Measurements from ENCODE around the gene DAP.
"Not testable (repeated sequence)": the region's sequence is repeated elsewhere in the genome, so short reads cannot be mapped to it uniquely, and the experiment has no call there.

Gene DAP

DNA sequence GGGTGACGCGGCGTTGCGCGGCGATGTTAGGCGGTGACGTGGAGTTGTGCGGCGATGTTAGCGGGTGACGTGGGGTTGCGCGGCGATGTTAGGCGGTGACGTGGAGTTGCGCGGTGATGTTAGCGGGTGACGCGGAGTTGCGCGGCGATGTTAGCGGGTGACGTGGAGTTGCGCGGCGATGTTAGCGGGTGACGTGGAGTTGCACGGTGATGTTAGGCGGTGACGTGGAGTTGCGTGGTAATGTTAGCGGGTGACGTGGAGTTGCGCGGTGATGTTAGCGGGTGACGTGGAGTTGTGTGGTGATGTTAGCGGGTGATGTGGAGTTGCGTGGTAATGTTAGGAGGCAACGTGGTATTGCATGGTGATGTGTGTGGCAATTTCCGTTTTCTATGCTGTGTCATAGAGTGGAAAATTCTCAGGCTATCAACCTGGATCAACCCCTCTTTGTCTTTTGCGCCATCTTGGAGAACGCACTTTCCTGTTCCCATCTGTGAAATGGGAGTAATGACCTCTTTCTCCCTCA, 121.1 kb downstream of the DAP start:
- Histone ChIP-seq H3K79me2 (ENCODE audit: insufficient read depth, low read length) (peaks cover 62% of the 10 kb centered on the region), H3K9ac (ENCODE audit: low read depth, low read length) (no peak overlapping the region), H3K27me3 (ENCODE audit: insufficient read depth, low read length, poor library complexity) (no peaks in the 10 kb centered on the region), H3K27ac (ENCODE audit: low read length) (no peak overlapping the region), H2AFZ (ENCODE audit: low read depth, low read length) (no peak overlapping the region), H3K36me3 (ENCODE audit: insufficient read depth, low read length) (peaks cover 42% of the 10 kb centered on the region), H4K20me1 (ENCODE audit: insufficient read depth, low read length) (peaks cover 33% of the 10 kb centered on the region; the same call in 1 of the 2 replicates), H3K4me1 (ENCODE audit: insufficient read depth, low read length) (no peaks in the 10 kb centered on the region), H3K4me2 (ENCODE audit: insufficient read depth, low read length) (no peak overlapping the region), H3K4me3 (ENCODE audit: low read depth in 1 of 2, low read length in 2 of 2) (no peak overlapping the region), H3K9me3 (ENCODE audit: insufficient read depth, low read length, severe bottlenecking) (peaks cover 7% of the 10 kb centered on the region)
- no peak for ATAC-seq (ENCODE audit: insufficient read depth, low read depth)
- DNase-seq, result no peak
- TF ChIP-seq EZH2 (IDR thresholded peaks at IDR 0.05; ENCODE audit: borderline replicate concordance, low read depth, low read length, severe bottlenecking), result no peak
- TF ChIP-seq, protein P1, sequence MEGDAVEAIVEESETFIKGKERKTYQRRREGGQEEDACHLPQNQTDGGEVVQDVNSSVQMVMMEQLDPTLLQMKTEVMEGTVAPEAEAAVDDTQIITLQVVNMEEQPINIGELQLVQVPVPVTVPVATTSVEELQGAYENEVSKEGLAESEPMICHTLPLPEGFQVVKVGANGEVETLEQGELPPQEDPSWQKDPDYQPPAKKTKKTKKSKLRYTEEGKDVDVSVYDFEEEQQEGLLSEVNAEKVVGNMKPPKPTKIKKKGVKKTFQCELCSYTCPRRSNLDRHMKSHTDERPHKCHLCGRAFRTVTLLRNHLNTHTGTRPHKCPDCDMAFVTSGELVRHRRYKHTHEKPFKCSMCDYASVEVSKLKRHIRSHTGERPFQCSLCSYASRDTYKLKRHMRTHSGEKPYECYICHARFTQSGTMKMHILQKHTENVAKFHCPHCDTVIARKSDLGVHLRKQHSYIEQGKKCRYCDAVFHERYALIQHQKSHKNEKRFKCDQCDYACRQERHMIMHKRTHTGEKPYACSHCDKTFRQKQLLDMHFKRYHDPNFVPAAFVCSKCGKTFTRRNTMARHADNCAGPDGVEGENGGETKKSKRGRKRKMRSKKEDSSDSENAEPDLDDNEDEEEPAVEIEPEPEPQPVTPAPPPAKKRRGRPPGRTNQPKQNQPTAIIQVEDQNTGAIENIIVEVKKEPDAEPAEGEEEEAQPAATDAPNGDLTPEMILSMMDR (IDR thresholded peaks at IDR 0.05; ENCODE audit: borderline replicate concordance, extremely low read depth, low read length, poor library complexity, severe bottlenecking), result no peak

DNA sequence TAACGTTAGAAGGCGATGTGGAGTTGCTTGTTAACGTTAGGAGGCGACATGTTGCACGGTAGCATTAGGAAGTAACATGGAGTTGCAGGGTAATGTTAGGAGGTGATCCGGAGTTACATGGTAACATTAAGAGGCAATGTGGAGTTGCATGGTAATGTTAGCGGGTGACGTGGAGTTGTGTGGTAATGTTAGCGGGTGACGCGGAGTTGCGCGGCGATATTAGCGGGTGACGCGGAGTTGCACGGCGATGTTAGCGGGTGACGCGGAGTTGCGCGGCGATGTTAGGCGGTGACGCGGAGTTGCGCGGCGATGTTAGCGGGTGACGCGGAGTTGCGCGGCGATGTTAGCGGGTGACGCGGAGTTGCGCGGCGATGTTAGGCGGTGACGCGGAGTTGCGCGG, 122.3 kb downstream of the DAP start:
- DNase-seq; H3K9me3 ChIP-seq (ENCODE audit: insufficient read depth, low read length, severe bottlenecking); H3K4me1 ChIP-seq (ENCODE audit: insufficient read depth, low read length); ATAC-seq (ENCODE audit: insufficient read depth, low read depth); H3K4me2 ChIP-seq (ENCODE audit: insufficient read depth, low read length); H2AFZ ChIP-seq (ENCODE audit: low read depth, low read length); H3K4me3 ChIP-seq (ENCODE audit: low read depth in 1 of 2, low read length in 2 of 2); H3K9ac ChIP-seq (ENCODE audit: low read depth, low read length); H3K27ac ChIP-seq (ENCODE audit: low read length); H3K27me3 ChIP-seq (ENCODE audit: insufficient read depth, low read length, poor library complexity): not testable (repeated sequence)
- peaks cover 29% of the 10 kb centered on the region; the same call in 1 of the 2 replicates for H4K20me1 ChIP-seq (ENCODE audit: insufficient read depth, low read length)
- H3K79me2 ChIP-seq (ENCODE audit: insufficient read depth, low read length), result peaks cover 64% of the 10 kb centered on the region
- peaks cover 41% of the 10 kb centered on the region for H3K36me3 ChIP-seq (ENCODE audit: insufficient read depth, low read length)

DNA sequence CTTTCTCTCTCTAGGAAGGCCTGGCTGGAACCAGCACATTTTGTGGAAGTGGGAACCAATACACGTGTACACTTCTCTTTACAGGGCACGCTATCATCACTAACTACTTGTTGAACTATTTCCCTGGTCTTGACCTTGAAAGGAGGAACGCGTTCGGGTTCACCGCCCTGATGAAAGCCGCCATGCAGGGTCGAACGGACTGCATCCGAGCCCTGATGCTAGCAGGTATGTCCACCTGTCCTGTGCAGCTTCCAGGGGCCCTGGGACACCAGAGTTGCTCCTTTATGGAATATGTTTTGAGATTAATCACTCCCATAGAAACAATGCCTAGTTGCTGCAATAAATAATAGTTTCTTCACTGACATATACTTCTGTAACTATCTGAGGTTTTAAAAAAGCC, 123.1 kb downstream of the DAP start:
- no peak overlapping the region for H3K4me3 ChIP-seq (ENCODE audit: low read depth in 1 of 2, low read length in 2 of 2)
- peaks cover 41% of the 10 kb centered on the region for H3K36me3 ChIP-seq (ENCODE audit: insufficient read depth, low read length)
- H4K20me1 ChIP-seq (ENCODE audit: insufficient read depth, low read length), result peaks cover 28% of the 10 kb centered on the region; the same call in 1 of the 2 replicates
- DNase-seq (no peak), ATAC-seq (ENCODE audit: insufficient read depth, low read depth) (no peak)
- peaks cover 7% of the 10 kb centered on the region for H3K9me3 ChIP-seq (ENCODE audit: insufficient read depth, low read length, severe bottlenecking)
- H2AFZ ChIP-seq (ENCODE audit: low read depth, low read length), result no peak overlapping the region
- H3K27me3 ChIP-seq (ENCODE audit: insufficient read depth, low read length, poor library complexity), result no peaks in the 10 kb centered on the region
- no peak overlapping the region for H3K9ac ChIP-seq (ENCODE audit: low read depth, low read length)
- no peak overlapping the region for H3K27ac ChIP-seq (ENCODE audit: low read length)
- peaks cover 69% of the 10 kb centered on the region for H3K79me2 ChIP-seq (ENCODE audit: insufficient read depth, low read length)
- H3K4me1 ChIP-seq (ENCODE audit: insufficient read depth, low read length), result peaks cover 3% of the 10 kb centered on the region; the same call in 1 of the 2 replicates
- TF ChIP-seq, protein P1 (IDR thresholded peaks at IDR 0.05; ENCODE audit: borderline replicate concordance, extremely low read depth, low read length, poor library complexity, severe bottlenecking), result no peak
- TF ChIP-seq EZH2 (IDR thresholded peaks at IDR 0.05; ENCODE audit: borderline replicate concordance, low read depth, low read length, severe bottlenecking), result no peak
- no peak overlapping the region for H3K4me2 ChIP-seq (ENCODE audit: insufficient read depth, low read length)

DNA sequence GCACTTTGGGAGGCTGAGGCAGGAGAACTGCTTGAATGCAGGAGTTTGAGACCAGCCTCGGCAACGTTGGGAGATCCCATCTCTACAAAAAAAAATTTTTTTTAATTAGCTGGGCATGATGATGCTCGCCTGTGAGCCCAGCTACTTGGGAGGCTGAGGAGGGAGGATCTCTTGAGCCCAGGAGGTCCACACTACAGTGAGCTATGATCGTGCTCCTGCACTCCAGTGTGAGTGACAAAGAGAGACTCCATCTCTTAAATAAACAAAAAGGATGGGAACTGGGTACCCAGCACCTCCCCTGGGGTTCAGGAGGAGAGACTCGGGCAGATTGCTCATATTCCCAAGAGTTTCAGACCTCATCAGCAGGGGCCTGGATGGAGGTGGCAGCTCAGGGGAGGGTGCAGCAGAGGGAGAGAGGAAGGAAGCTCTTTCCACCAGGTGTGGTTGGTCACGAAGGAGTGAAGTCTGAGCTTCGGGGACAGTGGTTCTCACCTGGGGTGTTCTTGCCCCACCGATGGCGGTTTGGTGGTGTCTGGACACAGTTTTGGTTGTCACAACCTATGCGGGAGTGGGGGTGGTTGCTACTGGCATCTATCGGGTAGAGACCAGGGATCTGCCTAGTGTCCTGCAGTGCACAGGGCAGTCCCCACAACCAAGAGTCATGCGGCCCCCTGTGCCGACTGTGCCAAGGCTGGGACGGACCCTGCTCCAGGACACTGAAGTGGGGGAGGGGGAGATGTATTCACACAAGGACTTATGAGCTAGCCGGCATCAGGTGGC, 124.5 kb downstream of the DAP start:
- ATAC-seq (ENCODE audit: insufficient read depth, low read depth) (no peak), DNase-seq (no peak)
- Histone ChIP-seq H3K9ac (ENCODE audit: low read depth, low read length) (no peak overlapping the region), H3K4me2 (ENCODE audit: insufficient read depth, low read length) (no peak overlapping the region), H4K20me1 (ENCODE audit: insufficient read depth, low read length) (peaks cover 23% of the 10 kb centered on the region; the same call in 1 of the 2 replicates), H3K36me3 (ENCODE audit: insufficient read depth, low read length) (peaks cover 42% of the 10 kb centered on the region), H3K9me3 (ENCODE audit: insufficient read depth, low read length, severe bottlenecking) (peaks cover 7% of the 10 kb centered on the region), H3K27me3 (ENCODE audit: insufficient read depth, low read length, poor library complexity) (no peaks in the 10 kb centered on the region), H3K79me2 (ENCODE audit: insufficient read depth, low read length) (peaks cover 69% of the 10 kb centered on the region), H3K27ac (ENCODE audit: low read length) (no peak overlapping the region), H2AFZ (ENCODE audit: low read depth, low read length) (no peak overlapping the region), H3K4me1 (ENCODE audit: insufficient read depth, low read length) (peaks cover 3% of the 10 kb centered on the region; the same call in 1 of the 2 replicates), H3K4me3 (ENCODE audit: low read depth in 1 of 2, low read length in 2 of 2) (no peak overlapping the region)
- TF ChIP-seq, protein P1 (IDR thresholded peaks at IDR 0.05; ENCODE audit: borderline replicate concordance, extremely low read depth, low read length, poor library complexity, severe bottlenecking), result no peak
